ENCODE results near the gene MACROD2.

MACROD2 gene

GRCh38 chr20:15890407-15890982, 1895.2 kb downstream of the MACROD2 start:
- no peak for DNase-seq (ENCODE audit: low read depth in 2 of 2)

DNA sequence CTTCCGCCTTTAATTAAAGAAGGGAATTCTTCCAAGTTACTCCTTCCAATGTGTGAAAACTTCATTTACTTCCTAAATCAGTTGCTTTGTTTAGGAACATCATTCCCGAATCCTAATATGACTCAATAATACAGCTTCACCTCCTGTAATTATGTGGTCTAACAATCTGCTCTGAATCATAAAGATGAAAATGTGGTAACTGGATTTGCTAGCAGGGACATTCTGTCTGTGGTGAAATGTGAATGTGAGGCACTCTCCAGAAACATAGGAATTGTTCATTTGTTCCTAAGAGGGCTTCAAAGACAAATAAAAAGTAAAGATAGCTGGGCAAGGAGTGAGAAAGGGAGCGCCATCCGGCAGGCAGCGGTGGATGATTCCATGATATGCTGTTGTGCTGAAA, 1899.8 kb downstream of the MACROD2 start:
- no peak for DNase-seq (ENCODE audit: low read depth in 2 of 2)

GRCh38 chr20:15895560-15896084, 1900.3 kb downstream of the MACROD2 start:
- DNase-seq (ENCODE audit: low read depth in 2 of 2) = no peak

GRCh38 chr20:15899967-15900366, 1904.7 kb downstream of the MACROD2 start:
- no peak for DNase-seq (ENCODE audit: low read depth in 2 of 2)

- DNase-seq (ENCODE audit: low read depth in 2 of 2) = no peak
Observed at GRCh38 chr20:15900443-15900842, 1905.1 kb downstream of the MACROD2 start.

GRCh38 chr20:15902493-15902892, 1907.2 kb downstream of the MACROD2 start:
- no peak for DNase-seq (ENCODE audit: low read depth in 2 of 2)

DNA sequence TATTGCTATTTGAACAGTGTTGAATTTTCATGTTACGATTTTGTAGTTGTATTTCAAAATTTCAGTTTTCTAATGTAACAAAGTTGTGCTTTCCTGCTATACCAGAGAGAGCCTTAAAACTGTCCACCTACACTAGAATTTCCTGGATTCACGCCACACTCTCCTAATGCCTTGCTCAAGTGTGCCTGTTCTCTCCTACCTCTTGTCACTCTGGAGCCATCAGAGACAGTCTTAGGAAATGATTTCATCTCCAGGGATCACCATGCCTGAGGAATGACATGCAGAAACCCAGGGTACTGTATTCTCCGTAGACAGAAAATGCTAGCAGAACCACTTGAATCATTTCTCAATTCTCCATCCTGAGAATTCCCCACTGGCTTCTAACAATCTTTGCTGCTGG, 1910.3 kb downstream of the MACROD2 start:
- no peak for DNase-seq (ENCODE audit: low read depth in 2 of 2)

- DNase-seq (ENCODE audit: low read depth in 2 of 2) = no peak
Observed at GRCh38 chr20:15909995-15910394, 1914.7 kb downstream of the MACROD2 start.

- DNase-seq (ENCODE audit: low read depth in 2 of 2) = no peak
Observed at GRCh38 chr20:15911581-15911980, 1916.3 kb downstream of the MACROD2 start.

DNA sequence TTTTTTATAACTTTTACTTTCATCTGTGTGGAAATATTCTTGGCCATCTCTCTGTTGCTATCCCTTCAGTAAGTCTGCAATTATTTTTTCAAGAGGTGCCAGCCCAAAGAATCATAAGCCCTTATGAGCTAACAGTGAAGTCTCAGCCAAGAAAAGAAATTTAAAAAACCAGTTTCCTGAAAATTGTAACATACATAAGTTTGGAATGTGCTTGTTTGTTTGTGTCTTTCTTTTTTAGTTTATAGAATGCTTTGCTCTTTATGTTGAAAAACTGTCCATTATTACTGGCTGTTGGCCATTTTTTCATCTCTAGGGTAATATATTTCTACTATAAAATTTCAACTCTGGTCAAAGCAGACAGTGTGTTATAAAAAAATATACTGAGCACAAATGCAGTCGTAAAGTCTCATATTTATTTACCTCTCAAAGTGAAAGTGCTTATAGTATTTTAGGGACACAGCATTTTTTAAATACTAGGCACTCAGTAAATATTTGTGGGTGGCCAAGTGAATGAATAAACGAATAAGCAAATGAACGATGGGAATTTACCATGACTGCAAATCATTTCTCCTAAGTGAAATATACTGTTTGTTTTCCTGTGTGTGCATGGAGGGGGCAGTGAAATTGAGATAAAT, 1918.2 kb downstream of the MACROD2 start:
- DNase-seq (ENCODE audit: low read depth in 2 of 2) = no peak

- DNase-seq (ENCODE audit: low read depth in 2 of 2) = no peak
Observed at GRCh38 chr20:15916623-15917022, 1921.3 kb downstream of the MACROD2 start.

GRCh38 chr20:15917283-15917682, 1922.0 kb downstream of the MACROD2 start:
- DNase-seq (ENCODE audit: low read depth in 2 of 2) = no peak

DNA sequence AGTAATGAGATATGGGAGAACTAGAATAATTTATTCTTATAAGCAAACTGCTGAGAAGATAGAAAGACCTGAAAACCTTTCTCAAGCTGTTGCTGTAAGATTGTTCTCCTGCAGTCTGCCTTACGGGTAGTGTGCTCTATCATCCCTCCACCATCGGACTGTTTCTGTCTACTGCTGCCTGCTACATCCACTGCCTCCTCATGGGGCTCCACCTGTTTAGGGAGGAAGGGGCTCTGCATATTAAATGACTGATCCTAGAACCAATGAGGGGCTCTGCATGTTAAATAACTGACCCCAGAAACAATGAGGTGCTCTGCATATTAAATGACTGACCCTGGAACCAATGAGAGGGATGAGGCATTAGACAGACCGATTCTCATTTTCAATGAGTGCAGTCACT, 1923.3 kb downstream of the MACROD2 start:
- no peak for DNase-seq (ENCODE audit: low read depth in 2 of 2)

- no peak for DNase-seq (ENCODE audit: low read depth in 2 of 2)
Observed at GRCh38 chr20:15919118-15919517, 1923.8 kb downstream of the MACROD2 start.

DNA sequence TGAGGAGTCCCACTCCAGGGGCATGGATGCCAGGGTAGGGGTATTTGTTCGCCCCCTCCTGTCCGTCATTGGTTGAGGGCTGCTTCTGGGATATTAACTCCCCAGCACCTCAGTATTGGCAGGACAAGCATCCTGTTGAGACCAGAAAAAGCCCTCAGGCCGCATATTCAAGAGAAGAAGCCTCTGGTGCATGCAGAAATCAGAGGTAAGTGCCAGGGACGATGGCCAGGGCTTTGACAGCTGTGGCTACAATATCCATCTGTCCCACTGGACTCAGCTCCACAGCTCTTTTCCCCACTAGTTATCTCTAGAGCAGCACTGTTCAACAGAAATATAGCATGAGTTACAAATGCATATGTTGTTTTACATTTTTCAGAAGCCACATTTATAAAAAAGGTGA, 1926.6 kb downstream of the MACROD2 start:
- no peak for DNase-seq (ENCODE audit: low read depth in 2 of 2)

DNA sequence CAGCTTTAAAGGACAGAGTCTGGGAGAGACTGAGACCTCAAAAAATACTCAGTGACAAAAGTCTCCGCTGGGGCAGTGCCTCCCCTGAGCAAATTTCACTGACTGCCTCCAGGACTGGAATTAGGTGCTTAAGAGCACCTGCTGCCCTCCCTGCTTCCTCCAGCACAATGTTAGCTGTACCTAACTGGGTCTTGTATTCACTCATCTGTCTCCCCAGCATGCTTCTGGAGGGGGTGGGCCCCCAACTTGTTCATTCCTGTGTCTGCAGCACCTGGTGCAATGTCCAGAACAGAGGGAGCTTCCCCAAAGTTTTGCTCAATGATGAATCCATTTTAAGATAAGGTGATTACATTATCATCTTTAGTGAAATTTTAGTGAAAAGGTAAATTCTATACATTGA, 1927.2 kb downstream of the MACROD2 start:
- DNase-seq (ENCODE audit: low read depth in 2 of 2) = no peak

DNA sequence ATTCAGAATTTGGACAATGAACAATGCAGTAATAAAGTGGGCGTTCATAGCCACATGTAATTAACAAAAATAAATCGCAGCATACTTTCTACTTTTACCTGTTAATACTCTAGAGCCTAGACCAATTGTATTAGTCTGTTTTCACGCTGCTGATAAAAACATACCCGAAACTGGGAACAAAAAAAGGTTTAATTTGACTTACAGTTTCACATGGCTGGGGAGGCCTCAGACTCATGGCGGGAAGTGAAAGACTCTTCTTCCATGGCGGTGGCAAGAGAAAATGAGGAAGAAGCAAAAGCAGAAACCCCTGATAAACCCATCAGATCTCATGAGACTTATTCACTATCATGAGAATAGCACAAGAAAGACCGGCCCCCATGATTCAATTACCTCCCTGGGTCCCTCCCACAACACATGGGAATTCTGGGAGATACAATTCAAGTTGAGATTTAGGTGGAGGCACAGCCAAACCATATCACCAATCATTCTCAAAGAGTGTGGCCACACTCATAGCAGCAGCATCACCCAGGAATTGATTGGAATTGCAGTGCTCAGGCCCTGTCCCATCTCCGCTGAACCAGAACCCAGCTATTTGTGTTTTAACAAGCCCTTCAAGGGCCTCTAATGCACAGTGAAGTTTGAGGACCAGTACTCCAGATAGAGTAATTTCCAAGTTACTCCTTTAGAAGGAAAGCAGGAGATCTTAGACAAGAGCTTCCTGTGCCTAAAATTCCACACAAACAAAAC, 1927.9 kb downstream of the MACROD2 start:
- no peak for DNase-seq (ENCODE audit: low read depth in 2 of 2)

GRCh38 chr20:15924556-15924955, 1929.2 kb downstream of the MACROD2 start:
- DNase-seq (ENCODE audit: low read depth in 2 of 2) = no peak

DNA sequence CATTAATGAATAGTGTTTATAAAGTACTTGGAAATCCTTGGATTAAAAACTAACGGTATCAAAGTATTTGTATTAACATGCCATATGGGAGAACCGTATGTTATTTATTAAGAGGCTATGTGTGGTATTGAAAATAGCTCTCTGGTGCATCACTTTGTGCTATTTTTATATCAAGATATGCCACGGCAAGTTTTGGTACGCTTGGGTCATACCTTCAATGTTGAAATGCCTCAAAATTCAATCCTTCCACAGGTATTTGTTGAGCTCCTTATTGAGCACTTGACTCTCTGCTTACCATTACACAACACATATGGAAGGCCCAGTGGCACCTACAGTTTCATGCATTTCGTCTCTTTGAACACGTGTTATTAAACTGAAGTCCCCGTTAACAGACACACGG, 1930.1 kb downstream of the MACROD2 start:
- DNase-seq (ENCODE audit: low read depth in 2 of 2) = no peak

GRCh38 chr20:15927893-15928650, 1932.8 kb downstream of the MACROD2 start:
- no peak for DNase-seq (ENCODE audit: low read depth in 2 of 2)

DNA sequence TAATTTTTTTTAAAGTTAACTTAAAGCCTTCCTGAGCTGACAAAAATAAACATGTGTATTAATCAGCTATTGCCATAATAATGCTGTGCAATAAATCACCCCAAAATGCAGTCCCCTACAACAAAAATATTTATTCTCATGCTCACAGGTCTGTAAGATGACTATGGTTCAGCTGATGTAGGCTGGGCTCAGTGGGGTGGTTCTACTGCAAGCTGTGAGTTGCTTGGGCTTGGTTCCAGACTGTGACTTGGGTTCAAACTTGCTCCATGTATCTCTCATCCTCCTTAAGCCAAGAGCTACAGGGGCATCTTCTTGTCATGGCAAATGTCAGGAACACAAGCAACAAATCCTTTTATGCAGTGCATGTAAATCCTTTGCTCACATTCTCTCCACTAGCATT, 1933.6 kb downstream of the MACROD2 start:
- DNase-seq (ENCODE audit: low read depth in 2 of 2) = no peak
